DOHH2 (cell line): ENCODE results near the gene LAMTOR3.

Source experiments
- CTCF ChIP-seq: fragments of 200-600 bp; sonication (generic); IDR thresholded peaks from one replicate; pipeline ENCODE4 v1.5.1; 2014; ENCODE audit warnings: antibody characterized with exemption, mild to moderate bottlenecking, low read depth, low read length; ENCODE audit not compliant: poor library complexity, severe bottlenecking
- EZH2phosphoT487 ChIP-seq: fragments of 200-600 bp; sonication (generic); IDR thresholded peaks from 2 replicates; pipeline ENCODE4 v1.6.1; 2017; ENCODE audit warnings: borderline replicate concordance, mild to moderate bottlenecking, antibody characterized with exemption, low read length, moderate library complexity, mixed read lengths

- TF ChIP-seq CTCF (no peak), EZH2phosphoT487 (no peak)
Observed at GRCh38 chr4:99863804-99864203, 30.4 kb downstream of the LAMTOR3 start.
